GM18502 (cell line): ENCODE measurements around the gene PRDX1.
"Not testable (repeated sequence)": the region's sequence is repeated elsewhere in the genome, so short reads cannot be mapped to it uniquely, and the experiment has no call there.

Experiments used
- ATAC-seq: cut with Tn5 transposase; IDR thresholded peaks from one replicate; pipeline ENCODE4 v1.9.1; 2021; ENCODE audit warnings: mild to moderate bottlenecking; ENCODE audit not compliant: unreplicated experiment, poor library complexity

Gene PRDX1

GRCh38 chr1:45541193-45541592, 19.5 kb upstream of the PRDX1 start:
- ATAC-seq = no peak

- ATAC-seq = no peak
Measured at GRCh38 chr1:45536886-45537285, 15.2 kb upstream of the PRDX1 start.

- ATAC-seq = no peak
Measured at GRCh38 chr1:45535988-45536766, 14.5 kb upstream of the PRDX1 start.

- ATAC-seq = no peak
Measured at GRCh38 chr1:45531873-45532272, 10.2 kb upstream of the PRDX1 start.

- ATAC-seq = no peak
Measured at GRCh38 chr1:45530632-45531135, 9.0 kb upstream of the PRDX1 start.

GRCh38 chr1:45526135-45526644, 4.5 kb upstream of the PRDX1 start:
- ATAC-seq = no peak

- ATAC-seq = not testable (repeated sequence)
Measured at GRCh38 chr1:45523975-45524374, 2.3 kb upstream of the PRDX1 start.

- not testable (repeated sequence) for ATAC-seq
Measured at GRCh38 chr1:45523516-45523915, 1.8 kb upstream of the PRDX1 start.

GRCh38 chr1:45522324-45523104, 830 bp upstream of the PRDX1 start:
- no peak for ATAC-seq

GRCh38 chr1:45519774-45520173, 1.9 kb downstream of the PRDX1 start:
- not testable (repeated sequence) for ATAC-seq

- ATAC-seq = no peak
Measured at GRCh38 chr1:45518910-45519309, 2.8 kb downstream of the PRDX1 start.

GRCh38 chr1:45518366-45518765, 3.3 kb downstream of the PRDX1 start:
- not testable (repeated sequence) for ATAC-seq

- no peak for ATAC-seq
Measured at GRCh38 chr1:45516465-45516864, 5.2 kb downstream of the PRDX1 start.

- no peak for ATAC-seq
Measured at GRCh38 chr1:45516036-45516435, 5.6 kb downstream of the PRDX1 start.

GRCh38 chr1:45513532-45514260, 8.0 kb downstream of the PRDX1 start:
- not testable (repeated sequence) for ATAC-seq

GRCh38 chr1:45512641-45513054, 9.0 kb downstream of the PRDX1 start:
- no peak for ATAC-seq

GRCh38 chr1:45510972-45511527, 10.6 kb downstream of the PRDX1 start:
- no peak for ATAC-seq

- ATAC-seq = no peak
Measured at GRCh38 chr1:45510036-45510971, 11.4 kb downstream of the PRDX1 start.
